Tibial nerve (tissue), 4 donors: ENCODE results near the gene ELMO1.

Source experiments
- CTCF ChIP-seq, 5 experiments: fragments of 200-600 bp in 3 of 5; fragments of 450-650 bp in 2 of 5; sonication (generic) in 3 of 5; IDR thresholded peaks; one replicate each; pipeline ENCODE4 v1.5.1; 2016 to 2019; ENCODE audit warnings: antibody characterized with exemption in 5 of 5, mild to moderate bottlenecking in 3 of 5, moderate library complexity in 2 of 5
- EP300 ChIP-seq, 2 donors: sonication (generic); formaldehyde crosslinking; IDR thresholded peaks; one replicate each; pipeline ENCODE4 v1.6.1; 2017; ENCODE audit warnings: antibody characterized with exemption in 2 of 2, mild to moderate bottlenecking in 1 of 2
- POLR2A ChIP-seq, 2 donors: fragments of 450-650 bp; IDR thresholded peaks; one replicate each; pipeline ENCODE4 v1.6.1; 2017; ENCODE audit warnings: antibody characterized with exemption in 2 of 2, mild to moderate bottlenecking in 2 of 2, moderate library complexity in 2 of 2

GRCh38 chr7:36942541-36942940 is 506.1 kb downstream of the ELMO1 start:
- no peak for TF ChIP-seq CTCF (IDR thresholded peaks at IDR 0.05)
- TF ChIP-seq EP300 (IDR thresholded peaks at IDR 0.05), result no peak
- no peak for TF ChIP-seq POLR2A (IDR thresholded peaks at IDR 0.05)
